ENCODE results near the gene SLC25A36. TPM values are rescaled to one million over a fixed set of nuclear protein-coding genes. Genes with fewer than 3 reads are reported as not detected.

The SLC25A36 gene
- total RNA-seq (2021) (76.5 and 90.1 TPM in 2 replicates), Bru-seq, nascent RNA (percentile 93 among the genes with signal in this experiment), BruChase-seq, experiment 1, labeled RNA remaining after a 2-hour chase (percentile 95 among the genes with signal in this experiment), BruChase-seq, experiment 2, labeled RNA remaining after a 6-hour chase (percentile 88 among the genes with signal in this experiment)
- long read RNA-seq, full-length matches to known transcripts = 35 of 89 reads
- long read RNA-seq, partial matches to known transcripts = 38 of 89 reads
- long read RNA-seq, other reads (novel, unspliced or antisense) = 16 of 89 reads

DNA sequence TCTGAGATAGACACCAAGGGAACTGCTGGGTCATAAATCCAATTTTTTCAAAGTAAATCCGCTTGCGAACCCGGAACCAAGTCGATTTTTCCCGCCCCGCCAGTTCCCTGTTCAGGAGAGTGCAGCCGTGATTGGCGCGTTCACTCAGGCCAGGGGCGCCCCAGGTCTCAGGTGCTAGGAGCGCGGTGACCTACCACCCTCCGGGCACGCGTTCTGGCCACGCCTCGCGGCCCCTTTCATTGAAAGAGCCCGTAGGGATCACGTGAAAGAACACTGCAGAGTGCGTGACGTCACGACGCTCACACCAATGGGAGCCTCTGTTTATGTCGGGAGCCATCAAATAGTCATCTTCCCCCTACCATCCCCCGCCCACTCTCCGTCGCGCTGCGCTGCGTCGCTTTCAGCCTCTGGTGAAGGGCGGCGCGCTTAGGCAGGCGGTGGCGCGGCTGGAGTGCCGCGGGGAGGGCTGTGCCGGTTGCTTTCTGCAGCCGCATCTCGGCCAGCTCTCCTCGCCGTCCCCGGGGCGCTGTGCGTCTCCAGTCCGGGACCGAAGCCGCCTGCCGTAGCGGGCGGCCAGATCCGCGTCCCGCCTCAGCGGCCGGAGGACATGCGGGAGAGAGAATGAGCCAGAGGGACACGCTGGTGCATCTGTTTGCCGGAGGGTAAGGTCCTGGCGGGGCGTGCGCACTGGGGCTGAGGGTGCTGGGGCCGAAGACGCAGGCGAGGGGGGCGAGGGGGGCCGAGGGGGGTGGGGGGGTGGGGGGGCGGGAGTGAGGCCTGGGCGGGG lies at the start of gene SLC25A36:
SLC25A36 (plus strand) TSS at position 403 of the 787 bp plus-strand sequence; CDS start at position 622, 219 bp downstream.
- TF ChIP-seq, protein P1, sequence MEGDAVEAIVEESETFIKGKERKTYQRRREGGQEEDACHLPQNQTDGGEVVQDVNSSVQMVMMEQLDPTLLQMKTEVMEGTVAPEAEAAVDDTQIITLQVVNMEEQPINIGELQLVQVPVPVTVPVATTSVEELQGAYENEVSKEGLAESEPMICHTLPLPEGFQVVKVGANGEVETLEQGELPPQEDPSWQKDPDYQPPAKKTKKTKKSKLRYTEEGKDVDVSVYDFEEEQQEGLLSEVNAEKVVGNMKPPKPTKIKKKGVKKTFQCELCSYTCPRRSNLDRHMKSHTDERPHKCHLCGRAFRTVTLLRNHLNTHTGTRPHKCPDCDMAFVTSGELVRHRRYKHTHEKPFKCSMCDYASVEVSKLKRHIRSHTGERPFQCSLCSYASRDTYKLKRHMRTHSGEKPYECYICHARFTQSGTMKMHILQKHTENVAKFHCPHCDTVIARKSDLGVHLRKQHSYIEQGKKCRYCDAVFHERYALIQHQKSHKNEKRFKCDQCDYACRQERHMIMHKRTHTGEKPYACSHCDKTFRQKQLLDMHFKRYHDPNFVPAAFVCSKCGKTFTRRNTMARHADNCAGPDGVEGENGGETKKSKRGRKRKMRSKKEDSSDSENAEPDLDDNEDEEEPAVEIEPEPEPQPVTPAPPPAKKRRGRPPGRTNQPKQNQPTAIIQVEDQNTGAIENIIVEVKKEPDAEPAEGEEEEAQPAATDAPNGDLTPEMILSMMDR (conservative IDR thresholded peaks at IDR 0.05) = no peak
- TF ChIP-seq EZH2 (IDR thresholded peaks at IDR 0.05; ENCODE audit: low read depth) = no peak
- H3K4me3 ChIP-seq = peak within 1 kb of the TSS; percentile 76
- H3K27ac ChIP-seq = peak within 1 kb of the TSS; percentile 77
- H3K27me3 ChIP-seq (ENCODE audit: insufficient read depth, low read depth) = no peaks in the 10 kb centered on the region
- peaks cover 18% of the 10 kb centered on the region for H3K4me1 ChIP-seq (replicated peaks; ENCODE audit: insufficient read depth)
- H3K36me3 ChIP-seq (ENCODE audit: low read depth) = no peaks in the 10 kb centered on the region
- H3F3A ChIP-seq (ENCODE audit: insufficient read depth, low read depth) = 0 out of 2 replicates have a peak, but pooled peaks cover 8% of the 10 kb centered on the region
- peaks cover 46% of the 10 kb centered on the region for H3K79me2 ChIP-seq (ENCODE audit: low read depth)
- H4K20me1 ChIP-seq (ENCODE audit: insufficient read depth) = peaks cover 29% of the 10 kb centered on the region
- intact Hi-C loops (cut with micrococcal nuclease; ENCODE audit: unreplicated experiment) = no loop called here
- peak within 1 kb of the TSS; percentile 96 for H3K4me2 ChIP-seq
- no peaks in the 10 kb centered on the region for H3K9me2 ChIP-seq (ENCODE audit: insufficient read depth)
- DNase-seq = peak; percentile 96
- H2AFZ ChIP-seq = peak within 1 kb of the TSS; percentile 87
- no TSS peak for BruUV-seq (replicated peaks)
- POLR2A ChIA-PET (ENCODE audit: unreplicated experiment) = no interaction called here
- H3K9me3 ChIP-seq (ENCODE audit: insufficient read depth, low read depth) = no peaks in the 10 kb centered on the region
- CTCF ChIA-PET = no interaction called here

DNA sequence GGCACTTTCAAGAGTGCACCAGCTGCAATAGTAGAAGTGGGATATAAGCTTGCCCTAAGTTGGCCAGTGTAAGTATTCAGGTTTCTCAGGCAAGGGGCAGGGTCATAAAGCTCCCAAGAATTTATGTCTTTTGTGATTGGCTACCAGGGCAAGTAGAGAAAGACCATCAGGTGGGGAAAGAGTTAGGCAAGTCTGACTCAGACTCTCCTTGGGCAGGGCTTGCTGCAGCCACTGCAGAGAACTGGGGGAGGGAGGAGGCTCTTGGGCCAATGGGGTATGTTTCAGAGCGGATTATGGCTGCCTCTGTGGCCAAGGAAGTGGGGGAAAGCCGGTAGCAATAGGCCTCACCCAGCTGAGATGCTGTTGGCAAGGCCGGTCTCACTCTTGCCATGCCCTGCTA lies 44.6 kb upstream of the SLC25A36 start:
- H3K36me3 ChIP-seq (ENCODE audit: low read depth) = no peaks in the 10 kb centered on the region
- no peak for TF ChIP-seq EZH2 (IDR thresholded peaks at IDR 0.05; ENCODE audit: low read depth)
- TF ChIP-seq, protein P1 (conservative IDR thresholded peaks at IDR 0.05) = no peak
- H4K20me1 ChIP-seq (ENCODE audit: insufficient read depth) = no peaks in the 10 kb centered on the region
- H3K27me3 ChIP-seq (ENCODE audit: insufficient read depth, low read depth) = no peaks in the 10 kb centered on the region
- no peak for DNase-seq
- CTCF ChIA-PET = no interaction called here
- H3K9me3 ChIP-seq (ENCODE audit: insufficient read depth, low read depth) = no peaks in the 10 kb centered on the region
- no peaks in the 10 kb centered on the region for H3K79me2 ChIP-seq (ENCODE audit: low read depth)
- POLR2A ChIA-PET (ENCODE audit: unreplicated experiment) = no interaction called here
- no peaks in the 10 kb centered on the region for H3F3A ChIP-seq (ENCODE audit: insufficient read depth, low read depth)
- H3K27ac ChIP-seq = no peak overlapping the region
- no TSS peak for BruUV-seq (replicated peaks)
- H3K4me3 ChIP-seq = no peak overlapping the region
- H3K9me2 ChIP-seq (ENCODE audit: insufficient read depth) = no peaks in the 10 kb centered on the region
- H2AFZ ChIP-seq = no peak overlapping the region
- no peak overlapping the region for H3K4me2 ChIP-seq
- intact Hi-C loops (cut with micrococcal nuclease; ENCODE audit: unreplicated experiment) = no loop called here
- no peaks in the 10 kb centered on the region; the same call in 1 of the 2 replicates for H3K4me1 ChIP-seq (replicated peaks; ENCODE audit: insufficient read depth)

DNA sequence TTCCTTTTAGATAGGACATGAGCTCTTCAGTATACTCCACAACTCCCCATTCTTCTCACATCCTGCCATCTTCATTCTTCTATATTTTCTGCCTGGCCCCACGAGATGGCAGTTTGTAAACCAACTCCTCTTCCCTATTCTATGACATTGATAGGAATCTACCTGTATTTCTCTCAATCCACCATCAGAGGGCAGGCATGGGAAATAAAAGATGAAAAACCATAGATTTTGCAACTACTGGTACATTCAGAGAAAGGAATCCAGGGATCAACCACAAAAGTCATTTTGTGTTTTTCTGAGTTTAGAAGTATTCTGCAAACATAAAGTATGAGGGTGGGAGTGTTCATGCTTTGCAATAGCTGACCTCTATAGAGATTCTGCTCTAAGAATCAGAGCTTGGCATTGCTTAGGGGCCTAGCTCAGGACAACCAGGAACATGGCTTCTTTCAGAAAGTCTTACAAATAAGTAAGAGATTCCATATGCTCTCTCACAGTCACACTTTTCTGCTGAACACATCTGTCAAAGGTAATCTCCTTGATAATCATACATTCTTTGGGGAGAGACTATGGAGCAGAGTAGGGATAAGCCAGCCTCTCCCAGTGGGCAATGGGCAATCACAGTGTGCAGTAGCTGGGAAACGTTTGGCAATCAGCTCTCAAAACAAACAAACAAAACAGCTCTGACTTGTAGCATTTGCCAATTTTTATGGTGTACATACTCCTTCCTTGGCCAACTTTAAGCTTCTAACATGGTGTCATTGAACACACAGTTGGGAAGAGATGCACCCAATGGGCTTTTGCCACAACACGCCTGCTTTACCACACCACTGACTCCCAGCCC lies 43.1 kb upstream of the SLC25A36 start:
- Histone ChIP-seq H3K9me3 (ENCODE audit: insufficient read depth, low read depth) (no peaks in the 10 kb centered on the region), H3K36me3 (ENCODE audit: low read depth) (no peaks in the 10 kb centered on the region), H3K27me3 (ENCODE audit: insufficient read depth, low read depth) (no peaks in the 10 kb centered on the region), H3K4me3 (no peak overlapping the region), H3K4me2 (no peak overlapping the region), H3K79me2 (ENCODE audit: low read depth) (no peaks in the 10 kb centered on the region), H2AFZ (no peak overlapping the region), H3K27ac (no peak overlapping the region), H3K4me1 (replicated peaks; ENCODE audit: insufficient read depth) (no peaks in the 10 kb centered on the region; the same call in 1 of the 2 replicates), H3F3A (ENCODE audit: insufficient read depth, low read depth) (no peaks in the 10 kb centered on the region), H3K9me2 (ENCODE audit: insufficient read depth) (no peaks in the 10 kb centered on the region), H4K20me1 (ENCODE audit: insufficient read depth) (no peaks in the 10 kb centered on the region)
- CTCF ChIA-PET = no interaction called here
- BruUV-seq (replicated peaks) = no TSS peak
- TF ChIP-seq EZH2 (IDR thresholded peaks at IDR 0.05; ENCODE audit: low read depth) = no peak
- TF ChIP-seq, protein P1 (conservative IDR thresholded peaks at IDR 0.05) = peak; percentile 79
- POLR2A ChIA-PET (ENCODE audit: unreplicated experiment) = no interaction called here
- intact Hi-C loops (cut with micrococcal nuclease; ENCODE audit: unreplicated experiment) = loop anchor here (1.0 kb wide), 2 partner anchors 207 to 294 kb away; no protein-coding TSS in a partner anchor
- DNase-seq = peak; percentile 16 to 66

All from PC-9 (cell line).